ENCODE data around the gene CEP295NL. TPM values are rescaled to one million over a fixed set of nuclear protein-coding genes. Genes with fewer than 3 reads are reported as not detected.
"Not testable (repeated sequence)": the region's sequence is repeated elsewhere in the genome, so short reads cannot be mapped to it uniquely, and the experiment has no call there.

The CEP295NL gene
- polyA plus RNA-seq, 1 donor, result 0.42 TPM

- DNase-seq (ENCODE audit: low read depth), result no peak
These were observed 14.0 kb downstream of the CEP295NL start for GRCh38 chr17:78888941-78889518.

GRCh38 chr17:78886954-78887353 is 16.0 kb downstream of the CEP295NL start:
- no peak for DNase-seq (ENCODE audit: low read depth)

- DNase-seq (ENCODE audit: low read depth), result no peak
These were observed 17.0 kb downstream of the CEP295NL start for GRCh38 chr17:78885956-78886355.

GRCh38 chr17:78884876-78885667 is 17.9 kb downstream of the CEP295NL start:
- no peak for DNase-seq (ENCODE audit: low read depth)

GRCh38 chr17:78884148-78884825 is 18.7 kb downstream of the CEP295NL start:
- no peak for DNase-seq (ENCODE audit: low read depth)

GRCh38 chr17:78883533-78884131 is 19.4 kb downstream of the CEP295NL start:
- peak; percentile 84 for DNase-seq (ENCODE audit: low read depth)

GRCh38 chr17:78883089-78883532 is 19.9 kb downstream of the CEP295NL start:
- DNase-seq (ENCODE audit: low read depth), result no peak

- no peak for DNase-seq (ENCODE audit: low read depth)
These were observed 20.4 kb downstream of the CEP295NL start for GRCh38 chr17:78882540-78883088.

- peak; percentile 71 for DNase-seq (ENCODE audit: low read depth)
These were observed 23.3 kb downstream of the CEP295NL start for GRCh38 chr17:78879635-78880186.

GRCh38 chr17:78878871-78879527 is 24.0 kb downstream of the CEP295NL start:
- no peak for DNase-seq (ENCODE audit: low read depth)

- DNase-seq (ENCODE audit: low read depth), result no peak
These were observed 24.7 kb downstream of the CEP295NL start for GRCh38 chr17:78878261-78878660.

- DNase-seq (ENCODE audit: low read depth), result not testable (repeated sequence)
These were observed 26.0 kb downstream of the CEP295NL start for GRCh38 chr17:78876954-78877517.

- no peak for DNase-seq (ENCODE audit: low read depth)
These were observed 26.9 kb downstream of the CEP295NL start for GRCh38 chr17:78876094-78876597.

GRCh38 chr17:78875363-78876093 is 27.5 kb downstream of the CEP295NL start:
- DNase-seq (ENCODE audit: low read depth), result no peak

- DNase-seq (ENCODE audit: low read depth), result no peak
These were observed 29.3 kb downstream of the CEP295NL start for GRCh38 chr17:78873519-78874340.

GRCh38 chr17:78872486-78872885 is 30.5 kb downstream of the CEP295NL start:
- DNase-seq (ENCODE audit: low read depth), result no peak

GRCh38 chr17:78870621-78871020 is 32.4 kb downstream of the CEP295NL start:
- no peak for DNase-seq (ENCODE audit: low read depth)

GRCh38 chr17:78868391-78868790 is 34.6 kb downstream of the CEP295NL start:
- DNase-seq (ENCODE audit: low read depth), result no peak

- DNase-seq (ENCODE audit: low read depth), result not testable (repeated sequence)
These were observed 36.0 kb downstream of the CEP295NL start for GRCh38 chr17:78867046-78867445.
